DMS114 treated with DMSO at 0.1 percent for 48 hours (cell line): Measurements from ENCODE around the gene CSF2RB.

Experiments
- DNase-seq: peaks from one replicate; lab custom pipeline; 2025; ENCODE audit not compliant: unreplicated experiment; lab: John Stamatoyannopoulos, UW

The CSF2RB gene

DNA sequence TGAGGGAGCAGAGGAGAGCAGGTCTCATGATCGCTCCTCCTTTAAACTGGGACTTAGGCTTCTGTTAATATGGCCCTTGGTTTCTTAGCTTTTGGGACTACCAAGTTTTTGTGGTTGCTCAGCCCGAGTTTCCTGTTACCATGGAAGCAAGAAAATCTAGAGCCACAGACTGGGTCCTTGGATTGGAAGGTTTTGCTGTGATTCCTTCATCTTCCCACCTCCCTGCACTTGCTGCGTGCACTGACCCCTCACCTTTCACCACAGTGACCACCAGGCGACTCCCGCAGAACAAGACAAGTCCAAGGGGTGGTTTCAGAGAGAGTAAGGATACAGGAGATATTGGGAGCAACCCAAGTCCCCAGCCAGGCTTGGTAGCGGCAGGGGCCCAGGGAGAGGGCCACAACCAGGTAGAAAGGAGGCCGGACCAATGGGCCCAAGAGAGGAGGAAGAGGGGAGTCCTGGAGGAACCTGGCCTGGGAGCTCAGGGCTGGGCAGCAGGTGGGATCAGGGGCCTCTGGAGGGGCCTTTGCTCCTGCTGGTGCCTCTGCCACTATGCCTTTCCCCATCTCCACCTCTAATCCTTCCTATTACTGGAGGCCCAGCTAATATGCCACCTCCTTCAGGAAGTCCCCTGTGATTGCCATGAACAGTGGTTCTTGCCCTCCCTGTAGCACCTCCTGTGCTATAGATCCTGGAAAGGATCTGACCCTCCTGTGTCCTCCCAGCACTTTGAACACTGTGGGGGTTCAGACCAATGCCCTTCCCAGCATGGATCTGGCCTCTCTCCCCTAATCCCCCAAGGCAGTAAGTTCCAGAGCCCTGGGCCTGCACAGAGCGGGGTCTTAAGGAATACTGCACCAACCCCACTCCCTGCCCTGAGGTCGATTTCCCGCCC, 21.2 kb downstream of the CSF2RB start:
- DNase-seq, result no peak

- no peak for DNase-seq
Observed at GRCh38 chr22:36935313-36935610, 21.8 kb downstream of the CSF2RB start.

- DNase-seq, result no peak
Observed at GRCh38 chr22:36935694-36936093, 22.3 kb downstream of the CSF2RB start.

GRCh38 chr22:36936362-36937116, 23.1 kb downstream of the CSF2RB start:
- no peak for DNase-seq

DNA sequence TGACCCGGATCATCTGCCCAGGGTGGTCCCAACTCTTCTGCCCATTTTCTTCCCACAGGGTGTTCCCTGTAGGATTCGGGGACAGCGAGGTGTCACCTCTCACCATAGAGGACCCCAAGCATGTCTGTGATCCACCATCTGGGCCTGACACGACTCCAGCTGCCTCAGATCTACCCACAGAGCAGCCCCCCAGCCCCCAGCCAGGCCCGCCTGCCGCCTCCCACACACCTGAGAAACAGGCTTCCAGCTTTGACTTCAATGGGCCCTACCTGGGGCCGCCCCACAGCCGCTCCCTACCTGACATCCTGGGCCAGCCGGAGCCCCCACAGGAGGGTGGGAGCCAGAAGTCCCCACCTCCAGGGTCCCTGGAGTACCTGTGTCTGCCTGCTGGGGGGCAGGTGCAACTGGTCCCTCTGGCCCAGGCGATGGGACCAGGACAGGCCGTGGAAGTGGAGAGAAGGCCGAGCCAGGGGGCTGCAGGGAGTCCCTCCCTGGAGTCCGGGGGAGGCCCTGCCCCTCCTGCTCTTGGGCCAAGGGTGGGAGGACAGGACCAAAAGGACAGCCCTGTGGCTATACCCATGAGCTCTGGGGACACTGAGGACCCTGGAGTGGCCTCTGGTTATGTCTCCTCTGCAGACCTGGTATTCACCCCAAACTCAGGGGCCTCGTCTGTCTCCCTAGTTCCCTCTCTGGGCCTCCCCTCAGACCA, 24.0 kb downstream of the CSF2RB start:
- DNase-seq, result no peak

DNA sequence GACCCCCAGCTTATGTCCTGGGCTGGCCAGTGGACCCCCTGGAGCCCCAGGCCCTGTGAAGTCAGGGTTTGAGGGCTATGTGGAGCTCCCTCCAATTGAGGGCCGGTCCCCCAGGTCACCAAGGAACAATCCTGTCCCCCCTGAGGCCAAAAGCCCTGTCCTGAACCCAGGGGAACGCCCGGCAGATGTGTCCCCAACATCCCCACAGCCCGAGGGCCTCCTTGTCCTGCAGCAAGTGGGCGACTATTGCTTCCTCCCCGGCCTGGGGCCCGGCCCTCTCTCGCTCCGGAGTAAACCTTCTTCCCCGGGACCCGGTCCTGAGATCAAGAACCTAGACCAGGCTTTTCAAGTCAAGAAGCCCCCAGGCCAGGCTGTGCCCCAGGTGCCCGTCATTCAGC, 24.6 kb downstream of the CSF2RB start:
- no peak for DNase-seq

- no peak for DNase-seq
Observed at GRCh38 chr22:36938886-36939285, 25.5 kb downstream of the CSF2RB start.

GRCh38 chr22:36940676-36941075, 27.2 kb downstream of the CSF2RB start:
- no peak for DNase-seq

- no peak for DNase-seq
Observed at GRCh38 chr22:36942556-36942955, 29.1 kb downstream of the CSF2RB start.

DNA sequence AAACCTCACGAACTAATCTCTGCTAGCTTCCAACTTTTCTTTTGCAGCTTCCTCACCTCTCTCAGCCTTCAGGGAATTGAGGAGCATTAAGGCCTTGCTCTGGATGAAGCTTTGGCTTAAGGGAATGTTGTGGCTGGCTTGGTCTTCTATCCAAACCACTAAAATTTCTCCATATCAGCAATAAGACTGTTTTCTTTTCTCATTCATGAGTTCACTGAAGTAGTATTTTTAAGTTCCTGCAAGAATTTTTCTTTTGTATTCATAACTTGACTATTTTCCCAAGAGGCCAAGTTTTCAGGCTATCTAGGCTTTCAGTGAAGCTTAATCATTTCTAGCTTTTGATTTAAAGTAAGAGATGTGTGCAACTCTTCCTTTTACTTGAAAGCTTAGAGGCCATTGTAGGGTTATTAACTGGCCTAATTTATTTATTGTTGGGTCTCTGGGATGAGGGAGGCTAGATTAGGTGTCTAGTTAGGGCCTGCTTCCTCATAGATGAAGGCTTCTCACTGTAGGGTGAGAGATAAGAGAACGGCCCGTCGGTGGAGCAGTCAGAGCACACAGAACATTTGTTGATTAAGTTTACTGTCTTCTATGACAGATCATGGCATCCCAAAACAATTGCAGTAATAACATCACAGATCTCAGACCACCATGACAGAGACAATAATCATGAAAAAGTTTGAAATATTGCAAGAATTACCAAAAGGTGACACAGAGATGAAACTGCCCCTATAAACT, 33.2 kb downstream of the CSF2RB start:
- no peak for DNase-seq

GRCh38 chr22:36948273-36949225, 35.1 kb downstream of the CSF2RB start:
- DNase-seq, result no peak

GRCh38 chr22:36950797-36951590, 37.6 kb downstream of the CSF2RB start:
- DNase-seq, result no peak

DNA sequence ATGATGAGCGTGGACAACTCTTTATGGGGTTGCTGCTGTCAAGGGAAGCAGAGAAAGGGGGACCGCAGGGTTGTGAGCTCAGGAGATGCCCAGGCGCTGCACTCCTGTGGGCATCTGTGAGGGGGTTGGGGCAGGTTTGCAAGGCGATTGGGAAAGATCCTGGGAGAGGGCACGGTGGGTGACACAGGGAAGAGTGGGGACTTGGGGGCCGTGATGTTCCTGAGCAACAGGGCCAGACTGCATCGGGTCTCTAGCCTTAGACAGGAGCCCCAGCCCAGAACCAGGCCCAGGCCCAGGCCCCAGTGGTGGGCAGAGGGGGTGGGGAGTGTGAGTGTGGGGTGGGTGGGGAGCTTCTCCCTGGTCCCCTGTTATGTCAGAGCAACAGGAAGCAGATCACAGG, 38.3 kb downstream of the CSF2RB start:
- DNase-seq, result no peak

- no peak for DNase-seq
Observed at GRCh38 chr22:36953239-36954080, 40.0 kb downstream of the CSF2RB start.

DNA sequence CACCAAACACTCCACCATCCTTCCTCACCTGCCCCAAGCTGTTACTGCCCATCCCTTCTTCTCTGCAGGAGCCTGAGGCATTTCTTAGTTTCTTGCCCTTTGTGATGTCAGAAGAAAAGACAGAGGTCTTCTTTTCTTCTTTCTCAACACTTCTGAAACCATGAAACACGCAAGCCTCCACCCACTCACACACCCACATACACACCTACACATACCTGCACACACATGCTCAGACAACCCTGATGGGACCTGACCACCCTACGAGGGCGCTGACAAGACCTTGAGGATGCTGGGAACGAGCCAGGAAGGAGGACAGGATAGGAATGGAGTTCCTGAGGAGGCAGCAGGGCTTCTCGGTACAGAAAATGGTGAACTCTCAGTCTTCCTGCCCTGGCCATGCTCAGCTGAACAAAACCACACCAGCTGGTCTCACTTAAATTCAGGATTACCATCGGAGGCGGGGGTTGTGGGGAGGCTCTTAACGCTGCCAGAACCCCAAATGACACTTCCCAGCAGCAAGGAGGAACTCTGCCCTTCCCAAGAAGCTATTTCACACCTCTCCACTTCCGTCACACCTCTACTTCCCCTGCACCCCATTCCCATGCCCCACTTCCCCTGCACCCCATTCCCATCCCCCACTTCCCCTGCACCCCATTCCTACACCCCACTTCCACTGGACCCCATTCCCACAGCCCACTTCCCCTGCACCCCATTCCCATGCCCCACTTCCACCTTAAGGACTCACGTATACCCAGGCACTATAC, 41.0 kb downstream of the CSF2RB start:
- no peak for DNase-seq

DNA sequence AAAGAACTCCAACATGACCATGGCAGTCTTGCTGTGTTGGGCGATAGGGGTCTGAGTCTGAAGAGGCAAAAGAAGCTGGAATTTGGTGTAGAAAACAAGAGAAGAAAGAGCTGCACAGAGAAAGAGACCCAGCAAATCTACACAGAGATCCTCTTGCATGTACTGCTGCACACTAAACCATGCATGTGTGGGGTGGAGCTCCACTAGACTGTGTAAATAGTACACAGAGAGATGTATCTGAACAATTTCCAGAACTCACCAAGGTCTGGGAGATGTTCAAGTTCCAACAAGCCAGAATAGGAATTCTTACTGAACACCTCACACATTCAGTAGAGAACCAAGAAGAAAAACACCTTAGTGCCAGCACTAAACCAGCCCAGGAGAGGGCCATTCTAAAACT, 42.3 kb downstream of the CSF2RB start:
- DNase-seq, result no peak

- no peak for DNase-seq
Observed at GRCh38 chr22:36958366-36958765, 44.9 kb downstream of the CSF2RB start.

GRCh38 chr22:36961626-36962025, 48.2 kb downstream of the CSF2RB start:
- DNase-seq, result no peak
